ENCODE measurements around the gene CD244.
"Not testable (repeated sequence)": the region's sequence is repeated elsewhere in the genome, so short reads cannot be mapped to it uniquely, and the experiment has no call there.

CD244 gene

GRCh38 chr1:160877221-160877620 lies 14.5 kb upstream of the CD244 start:
- no peak for DNase-seq

GRCh38 chr1:160876311-160876710 lies 13.6 kb upstream of the CD244 start:
- no peak for DNase-seq

GRCh38 chr1:160875591-160875990 lies 12.9 kb upstream of the CD244 start:
- not testable (repeated sequence) for DNase-seq

- DNase-seq, result no peak
Observed at GRCh38 chr1:160874935-160875334, 12.2 kb upstream of the CD244 start.

GRCh38 chr1:160868141-160868540 lies 5.5 kb upstream of the CD244 start:
- no peak for DNase-seq

GRCh38 chr1:160867651-160868050 lies 5.0 kb upstream of the CD244 start:
- DNase-seq, result not testable (repeated sequence)

GRCh38 chr1:160866695-160867260 lies 4.1 kb upstream of the CD244 start:
- no peak for DNase-seq

- no peak for DNase-seq
Observed at GRCh38 chr1:160866001-160866694, 3.5 kb upstream of the CD244 start.

GRCh38 chr1:160865337-160865736 lies 2.6 kb upstream of the CD244 start:
- no peak for DNase-seq

GRCh38 chr1:160864173-160864572 lies 1.5 kb upstream of the CD244 start:
- no peak for DNase-seq

GRCh38 chr1:160863774-160864131 lies 1.1 kb upstream of the CD244 start:
- DNase-seq, result no peak

GRCh38 chr1:160863061-160863773 lies 530 bp upstream of the CD244 start:
- no peak for DNase-seq

- no peak for DNase-seq
Observed at GRCh38 chr1:160860840-160861505, 1.7 kb downstream of the CD244 start.

- DNase-seq, result no peak
Observed at GRCh38 chr1:160859166-160859565, 3.5 kb downstream of the CD244 start.

GRCh38 chr1:160858507-160858906 lies 4.2 kb downstream of the CD244 start:
- DNase-seq, result no peak

- no peak for DNase-seq
Observed at GRCh38 chr1:160858097-160858496, 4.6 kb downstream of the CD244 start.

- DNase-seq, result no peak
Observed at GRCh38 chr1:160855181-160855981, 7.3 kb downstream of the CD244 start.

- DNase-seq, result no peak
Observed at GRCh38 chr1:160853754-160854153, 8.9 kb downstream of the CD244 start.

- DNase-seq, result no peak
Observed at GRCh38 chr1:160853014-160853413, 9.7 kb downstream of the CD244 start.

GRCh38 chr1:160850993-160851392 lies 11.7 kb downstream of the CD244 start:
- no peak for DNase-seq

- no peak for DNase-seq
Observed at GRCh38 chr1:160850541-160850940, 12.1 kb downstream of the CD244 start.

GRCh38 chr1:160846281-160846680 lies 16.4 kb downstream of the CD244 start:
- no peak for DNase-seq

All from NCI-H2081 treated with DMSO at 0.1 percent for 48 hours (cell line).